ENCODE results near the gene DKK3. TPM values are rescaled to one million over a fixed set of nuclear protein-coding genes. Genes with fewer than 3 reads are reported as not detected.

The DKK3 gene
- 8.4 TPM for total RNA-seq (ENCODE audit: unreplicated experiment)
- long read RNA-seq, partial matches to known transcripts: 2 of 9 reads
- long read RNA-seq, other reads (novel, unspliced or antisense): 2 of 9 reads

GRCh38 chr11:12007769-12008737 is at the start of gene DKK3:
TSS of gene DKK3 (minus strand) at chr11:12008626. CDS start at chr11:12008582, 44 bp downstream.
- H3K36me3 Mint-ChIP-seq (ENCODE audit: low read depth, unreplicated experiment): no peaks in the 10 kb centered on the region
- no peaks in the 10 kb centered on the region for H3K9me3 Mint-ChIP-seq (ENCODE audit: unreplicated experiment)
- H3K4me3 Mint-ChIP-seq (ENCODE audit: unreplicated experiment): peak within 1 kb of the TSS; percentile 89
- peaks cover 9% of the 10 kb centered on the region for H3K4me1 Mint-ChIP-seq (ENCODE audit: unreplicated experiment)
- H3K27ac Mint-ChIP-seq (ENCODE audit: unreplicated experiment): peak within 1 kb of the TSS; percentile 48
- H3K27me3 Mint-ChIP-seq (ENCODE audit: unreplicated experiment): peaks cover 13% of the 10 kb centered on the region
- TF ChIP-seq CTCF (IDR thresholded peaks at IDR 0.05; ENCODE audit: unreplicated experiment): no peak
- peak; percentile 16 for DNase-seq (ENCODE audit: low spot score)

- Mint-ChIP-seq H3K27ac (ENCODE audit: unreplicated experiment) (no peak overlapping the region), H3K4me1 (ENCODE audit: unreplicated experiment) (peaks cover 5% of the 10 kb centered on the region), H3K4me3 (ENCODE audit: unreplicated experiment) (no peak overlapping the region), H3K9me3 (ENCODE audit: unreplicated experiment) (no peaks in the 10 kb centered on the region), H3K27me3 (ENCODE audit: unreplicated experiment) (no peaks in the 10 kb centered on the region), H3K36me3 (ENCODE audit: low read depth, unreplicated experiment) (no peaks in the 10 kb centered on the region)
- no peak for DNase-seq (ENCODE audit: low spot score)
- no peak for TF ChIP-seq CTCF (IDR thresholded peaks at IDR 0.05; ENCODE audit: unreplicated experiment)
These were observed 49.0 kb upstream of the DKK3 start for GRCh38 chr11:12057299-12057980.

GRCh38 chr11:12056119-12056518 is 47.7 kb upstream of the DKK3 start:
- peaks cover 5% of the 10 kb centered on the region for H3K4me1 Mint-ChIP-seq (ENCODE audit: unreplicated experiment)
- H3K36me3 Mint-ChIP-seq (ENCODE audit: low read depth, unreplicated experiment): no peaks in the 10 kb centered on the region
- H3K27me3 Mint-ChIP-seq (ENCODE audit: unreplicated experiment): peaks cover 2% of the 10 kb centered on the region
- no peaks in the 10 kb centered on the region for H3K9me3 Mint-ChIP-seq (ENCODE audit: unreplicated experiment)
- H3K4me3 Mint-ChIP-seq (ENCODE audit: unreplicated experiment): no peak overlapping the region
- no peak overlapping the region for H3K27ac Mint-ChIP-seq (ENCODE audit: unreplicated experiment)
- no peak for DNase-seq (ENCODE audit: low spot score)
- TF ChIP-seq CTCF (IDR thresholded peaks at IDR 0.05; ENCODE audit: unreplicated experiment): no peak

GRCh38 chr11:12053606-12054361 is 45.4 kb upstream of the DKK3 start:
- peaks cover 2% of the 10 kb centered on the region for H3K27me3 Mint-ChIP-seq (ENCODE audit: unreplicated experiment)
- no peak overlapping the region for H3K4me3 Mint-ChIP-seq (ENCODE audit: unreplicated experiment)
- no peak for TF ChIP-seq CTCF (IDR thresholded peaks at IDR 0.05; ENCODE audit: unreplicated experiment)
- H3K9me3 Mint-ChIP-seq (ENCODE audit: unreplicated experiment): no peaks in the 10 kb centered on the region
- no peak overlapping the region for H3K27ac Mint-ChIP-seq (ENCODE audit: unreplicated experiment)
- H3K4me1 Mint-ChIP-seq (ENCODE audit: unreplicated experiment): no peaks in the 10 kb centered on the region
- DNase-seq (ENCODE audit: low spot score): no peak
- H3K36me3 Mint-ChIP-seq (ENCODE audit: low read depth, unreplicated experiment): no peaks in the 10 kb centered on the region

All from endothelial cell (in vitro differentiated cells).